IMR-90 (cell line): ENCODE measurements around the gene CYP20A1. TPM values are rescaled to one million over a fixed set of nuclear protein-coding genes. Genes with fewer than 3 reads are reported as not detected.
A peak's percentile ranks its signal among the peaks of the same experiment; 100 is the strongest.

Experiments
- ATAC-seq: fragments of 200-7000 bp; cut with Tn5 transposase; 2 replicates; pipeline ENCODE4 v1.9.1; 2020; ENCODE audit warnings: low read depth, mild to moderate bottlenecking, moderate library complexity
- Bru-seq: library from RNA; stranded (reverse); fragments of 400-500 nt; gene quantifications from one replicate; lab custom pipeline; 2021; lab: Mats Ljungman, UMichigan
- BruChase-seq, 2 experiments: library from RNA; stranded (reverse); fragments of 400-500 nt; gene quantifications; one replicate each; lab custom pipeline; 2021; lab: Mats Ljungman, UMichigan
- BruUV-seq: library from RNA; stranded (reverse); fragments of 400-500 nt; replicated peaks from 2 replicates; lab custom pipeline; 2021; lab: Mats Ljungman, UMichigan
- CTCF ChIA-PET: fragments of 300-600 bp; formaldehyde crosslinking; extraction: SDS; loops from one replicate; lab custom pipeline; 2021; ENCODE audit warnings: antibody characterized with exemption; lab: Yijun Ruan, JAX
- POLR2A ChIA-PET: fragments of 300-600 bp; sonication (Branson Sonifier 250); formaldehyde crosslinking; loops from one replicate; lab custom pipeline; 2022; ENCODE audit warnings: antibody characterized with exemption; ENCODE audit not compliant: unreplicated experiment; lab: Charles Lee
- DNase-seq: peaks from one replicate; pipeline ENCODE4 v3.0.0; 2013
- H2AFZ ChIP-seq: replicated peaks from 2 replicates; pipeline ENCODE3; 2013; ENCODE audit warnings: low read length, mild to moderate bottlenecking; ENCODE audit not compliant: poor library complexity
- H2AK5ac ChIP-seq: 2 replicates; pipeline ENCODE4 v1.6.1; 2013; ENCODE audit warnings: low read depth, low read length, inconsistent platforms
- H2AK9ac ChIP-seq: replicated peaks from 2 replicates; pipeline ENCODE3; 2013; ENCODE audit warnings: mild to moderate bottlenecking, low read depth, low read length, moderate library complexity; ENCODE audit not compliant: poor library complexity
- H2BK120ac ChIP-seq: 2 replicates; pipeline ENCODE4 v1.6.1; 2013; ENCODE audit warnings: low read depth, low read length, inconsistent platforms
- H2BK15ac ChIP-seq: 3 replicates; pipeline ENCODE4 v1.6.1; 2013; ENCODE audit warnings: low read depth, low read length, inconsistent platforms
- H2BK20ac ChIP-seq: 2 replicates; pipeline ENCODE4 v1.6.1; 2013; ENCODE audit warnings: low read depth, mild to moderate bottlenecking, inconsistent platforms, low read length, moderate library complexity
- H2BK5ac ChIP-seq: 2 replicates; pipeline ENCODE4 v1.6.1; 2013; ENCODE audit warnings: mild to moderate bottlenecking, low read depth, low read length, inconsistent platforms; ENCODE audit not compliant: poor library complexity, severe bottlenecking
- H3K14ac ChIP-seq: replicated peaks from 2 replicates; pipeline ENCODE4 v1.6.1; 2013; ENCODE audit warnings: low read depth, low read length, inconsistent platforms
- H3K18ac ChIP-seq: 2 replicates; pipeline ENCODE4 v1.6.1; 2013; ENCODE audit warnings: low read depth, low read length, control low read depth
- H3K23ac ChIP-seq: 2 replicates; pipeline ENCODE4 v1.6.1; 2013; ENCODE audit warnings: low read depth, low read length, inconsistent platforms
- H3K27ac ChIP-seq: 2 replicates; pipeline ENCODE4 v1.5.1; 2013; ENCODE audit warnings: mild to moderate bottlenecking, control low read depth, low read length; ENCODE audit not compliant: insufficient read depth
- H3K27me3 ChIP-seq: 2 replicates; pipeline ENCODE4 v1.6.1; 2013; ENCODE audit warnings: low read length; ENCODE audit not compliant: control insufficient read depth, insufficient read depth
- H3K36me3 ChIP-seq: 2 replicates; pipeline ENCODE4 v1.6.1; 2013; ENCODE audit warnings: low read length, mixed read lengths; ENCODE audit not compliant: control insufficient read depth, insufficient read depth
- H3K4ac ChIP-seq: 2 replicates; pipeline ENCODE4 v1.6.1; 2013; ENCODE audit warnings: low read depth, low read length, inconsistent platforms
- H3K4me1 ChIP-seq: 2 replicates; pipeline ENCODE4 v1.6.1; 2013; ENCODE audit warnings: low read length, mixed read lengths; ENCODE audit not compliant: control insufficient read depth, insufficient read depth
- H3K4me2 ChIP-seq: 2 replicates; pipeline ENCODE4 v1.6.1; 2013; ENCODE audit warnings: low read depth, mild to moderate bottlenecking, control low read depth, low read length, moderate library complexity
- H3K4me3 ChIP-seq: 2 replicates; pipeline ENCODE4 v1.5.1; 2013; ENCODE audit warnings: low read depth, mild to moderate bottlenecking, control low read depth, low read length, moderate library complexity; ENCODE audit not compliant: insufficient read depth
- H3K56ac ChIP-seq: 2 replicates; pipeline ENCODE4 v1.6.1; 2013; ENCODE audit warnings: low read length, inconsistent platforms; ENCODE audit not compliant: insufficient read depth; ENCODE audit errors: extremely low read depth
- H3K79me1 ChIP-seq, 2 experiments: 2 replicates each; pipeline ENCODE4 v1.6.1; 2013; ENCODE audit warnings: low read length in 2 of 2, inconsistent platforms in 1 of 2, low read depth in 1 of 2
- H3K9ac ChIP-seq: 2 replicates; pipeline ENCODE4 v1.6.1; 2013; ENCODE audit warnings: low read depth, low read length, control low read depth
- H3K9me1 ChIP-seq: 2 replicates; pipeline ENCODE4 v1.6.1; 2013; ENCODE audit warnings: low read length, inconsistent platforms; ENCODE audit not compliant: insufficient read depth
- H3K9me3 ChIP-seq: 2 replicates; pipeline ENCODE4 v1.6.1; 2013; ENCODE audit warnings: low read length; ENCODE audit not compliant: control insufficient read depth, insufficient read depth
- H4K20me1 ChIP-seq: 2 replicates; pipeline ENCODE4 v1.6.1; 2013; ENCODE audit warnings: low read length, inconsistent platforms; ENCODE audit not compliant: insufficient read depth
- H4K5ac ChIP-seq: 2 replicates; pipeline ENCODE4 v1.6.1; 2013; ENCODE audit warnings: mild to moderate bottlenecking, low read depth, low read length, control low read depth
- H4K8ac ChIP-seq, 2 experiments: 2 replicates each; pipeline ENCODE4 v1.6.1; 2013; ENCODE audit warnings: low read depth in 2 of 2, low read length in 2 of 2, control low read depth in 1 of 2, inconsistent platforms in 1 of 2
- H4K91ac ChIP-seq: 2 replicates; pipeline ENCODE4 v1.6.1; 2013; ENCODE audit warnings: low read depth, low read length, inconsistent platforms; ENCODE audit not compliant: insufficient read depth
- CHD1 ChIP-seq: IDR thresholded peaks from 2 replicates; pipeline ENCODE4 v1.6.1; 2012; ENCODE audit warnings: low read depth, low read length, improper control_type of control experiment
- CTCF ChIP-seq: conservative IDR thresholded peaks from 2 replicates; pipeline ENCODE4 v1.5.1; 2012; ENCODE audit warnings: mild to moderate bottlenecking, low read depth, low read length, improper control_type of control experiment
- ELK1 ChIP-seq: fragments of 150-350 bp; IDR thresholded peaks from 2 replicates; pipeline ENCODE4 v1.6.1; 2016; ENCODE audit warnings: low read depth, mild to moderate bottlenecking, low read length, moderate library complexity, borderline replicate concordance
- FOS ChIP-seq: fragments of 150-350 bp; IDR thresholded peaks from 2 replicates; pipeline ENCODE4 v1.6.1; 2016; ENCODE audit warnings: low read depth, low read length
- MAFK ChIP-seq: IDR thresholded peaks from 2 replicates; pipeline ENCODE4 v1.6.1; 2012; ENCODE audit warnings: low read depth, low read length, improper control_type of control experiment
- MAZ ChIP-seq: IDR thresholded peaks from 2 replicates; pipeline ENCODE4 v1.6.1; 2012; ENCODE audit warnings: low read depth, mild to moderate bottlenecking, low read length, improper control_type of control experiment, moderate library complexity, borderline replicate concordance
- POLR2A ChIP-seq: IDR thresholded peaks from 2 replicates; pipeline ENCODE4 v1.6.1; 2012; ENCODE audit warnings: mild to moderate bottlenecking, low read depth, low read length
- RFX5 ChIP-seq: IDR thresholded peaks from 2 replicates; pipeline ENCODE4 v1.8.0; 2012; ENCODE audit warnings: low read depth, mild to moderate bottlenecking, low read length, moderate library complexity
- USF2 ChIP-seq: fragments of 150-350 bp; IDR thresholded peaks from 2 replicates; pipeline ENCODE4 v1.6.1; 2017; ENCODE audit warnings: mild to moderate bottlenecking, antibody characterized with exemption, low read length, low read depth
- WGBS, 2 experiments: methylation state at CpG; one replicate each; pipeline versions ENCODE4 v1.1.5 to v1.1.7; 2013; ENCODE audit warnings: missing lambda C conversion rate in 2 of 2; ENCODE audit not compliant: insufficient read length in 1 of 2; ENCODE audit errors: extremely low coverage in 2 of 2; 5-methylcytosine and 5-hydroxymethylcytosine counted together
- dilution Hi-C: fragments of 300-500 bp; cut with HindIII; formaldehyde crosslinking; loops from one replicate; pipeline ENCODE4 v1.14.3; 2018; ENCODE audit warnings: low sequenced_read_pairs; ENCODE audit not compliant: unreplicated experiment
- in situ Hi-C: fragments of 300-500 bp; cut with MboI; formaldehyde crosslinking; loops from 3 replicates; pipeline ENCODE4 v1.14.3; 2019; ENCODE audit warnings: low sequenced_read_pairs, inconsistent platforms, mixed read lengths
- intact Hi-C: fragments of 100-400 bp; cut with micrococcal nuclease; formaldehyde crosslinking; loops from 2 replicates; pipeline ENCODE4 v1.10.0; 2022
- long read RNA-seq: library from polyadenylated mRNA; unstranded; transcript quantifications from one replicate; pipeline ENCODE4 v2.0.0, GENCODE V29; 2021; ENCODE audit not compliant: unreplicated experiment
- polyA plus RNA-seq, 3 experiments: library from polyadenylated mRNA; depleted of rRNA; stranded (reverse); fragments of >200 nt; gene quantifications; 2 replicates each; pipeline ENCODE4 v1.2.3, GENCODE V29; 2012; ENCODE audit warnings: low replicate concordance in 1 of 3
- total RNA-seq: library from RNA; depleted of rRNA; stranded (reverse); fragments of >200 nt; gene quantifications from 2 replicates; pipeline ENCODE4 v1.2.3, GENCODE V29; 2012; rRNA removed

Gene CYP20A1
- total RNA-seq: 16.8 and 26.9 TPM in 2 replicates
- 5.0 and 7.0 TPM in 2 replicates for polyA plus RNA-seq (2012; rRNA removed)
- polyA plus RNA-seq (2012; cell fraction: cytosol; rRNA removed): 2.1 and 3.6 TPM in 2 replicates
- polyA plus RNA-seq (2012; cell fraction: nucleus; rRNA removed; ENCODE audit: low replicate concordance): 1.6 and 6.2 TPM in 2 replicates
- percentile 76 among the genes with signal in this experiment for Bru-seq, nascent RNA
- percentile 89 among the genes with signal in this experiment for BruChase-seq, experiment 1, labeled RNA remaining after a 6-hour chase
- BruChase-seq, experiment 2, labeled RNA remaining after a 2-hour chase: percentile 71 among the genes with signal in this experiment
- long read RNA-seq, transcript CYP20A1-207 (11 exons, 1,359 nt): minor isoform, 10 of 41 reads
- long read RNA-seq, transcript CYP20A1-201 (13 exons, 1,949 nt): major isoform, 14 of 41 reads
- long read RNA-seq, partial matches to known transcripts: 1 of 41 reads
- long read RNA-seq, other reads (novel, unspliced or antisense): 13 of 41 reads

GRCh38 chr2:203238704-203239526 lies at the start of gene CYP20A1:
Gene CYP20A1 (plus strand): TSS chr2:203239018. CDS start chr2:203239063, 45 bp downstream.
- H2BK15ac ChIP-seq: no peak within 1 kb of the TSS; the same call in 2 of the 3 replicates
- peak within 1 kb of the TSS; percentile 64 for H3K4me3 ChIP-seq
- peak within 1 kb of the TSS; percentile 64 for H2AK5ac ChIP-seq
- DNase-seq: peak; percentile 94
- H3K23ac ChIP-seq: peak within 1 kb of the TSS; percentile 79
- H4K20me1 ChIP-seq: no peaks in the 10 kb centered on the region
- peak within 1 kb of the TSS; percentile 74 for H4K5ac ChIP-seq
- H4K8ac ChIP-seq: peak within 1 kb of the TSS; percentile 97 to 98
- no peak within 1 kb of the TSS; the same call in 1 of the 2 replicates for H2BK20ac ChIP-seq
- peak within 1 kb of the TSS; percentile 64 for H3K4me2 ChIP-seq
- H3K36me3 ChIP-seq: 0 out of 2 replicates have a peak, but pooled peaks cover 2% of the 10 kb centered on the region
- ChIA-PET CTCF (interaction anchor here (0.5 to 1.3 kb wide), 4 partner anchors 12 to 941 kb away, joined by 3 to 6 read pairs (median 4); no protein-coding TSS in a partner anchor), POLR2A (interaction anchor here (0.7 kb wide), 1 partner anchor 1889 kb away, joined by 11 read pairs; no protein-coding TSS in a partner anchor)
- intact Hi-C loops (loop anchor here (1.0 to 10.0 kb wide), 3 partner anchors 213 to 576 kb away; no protein-coding TSS in a partner anchor), dilution Hi-C loops (no loop called here), in situ Hi-C loops (loop anchor here (25.0 kb wide), 1 partner anchor 573 kb away; no protein-coding TSS in a partner anchor)
- H3K18ac ChIP-seq: peak within 1 kb of the TSS; percentile 68
- H3K79me1 ChIP-seq: peaks cover 26 to 47% of the 10 kb centered on the region in 2 experiments
- H2AK9ac ChIP-seq: peak within 1 kb of the TSS; percentile 94
- peak within 1 kb of the TSS; percentile 91 for H3K27ac ChIP-seq
- H3K4ac ChIP-seq: peak within 1 kb of the TSS; percentile 97
- peak within 1 kb of the TSS; percentile 87 for H2BK120ac ChIP-seq
- 0 out of 2 replicates have a peak, but pooled peaks cover 3% of the 10 kb centered on the region for H3K9me1 ChIP-seq
- no peaks in the 10 kb centered on the region for H3K27me3 ChIP-seq
- peak within 1 kb of the TSS; percentile 92 for H3K9ac ChIP-seq
- peaks cover 3% of the 10 kb centered on the region; the same call in 1 of the 2 replicates for H3K4me1 ChIP-seq
- H2BK5ac ChIP-seq: peak within 1 kb of the TSS; percentile 85
- 0% methylated on average over 24 of the region's 80 CpGs; no CpG with 5 or more reads in 1 of the 2 experiments for WGBS, 2 experiments
- peak within 1 kb of the TSS; percentile 89 for H3K14ac ChIP-seq
- peak; percentile 97 for ATAC-seq
- TSS peak; percentile 55 for BruUV-seq
- peak within 1 kb of the TSS; percentile 89 for H3K56ac ChIP-seq
- peak within 1 kb of the TSS; percentile 95 for H2AFZ ChIP-seq
- H4K91ac ChIP-seq: peak within 1 kb of the TSS; percentile 89
- H3K9me3 ChIP-seq: no peaks in the 10 kb centered on the region
- peak; percentile 84; the same call in 1 of the 2 replicates for TF ChIP-seq MAZ
- no peak for TF ChIP-seq FOS
- no peak for TF ChIP-seq ELK1
- peak; percentile 96 for TF ChIP-seq POLR2A
- TF ChIP-seq CTCF: peak; percentile 43
- TF ChIP-seq RFX5: no peak
- no peak for TF ChIP-seq CHD1
- TF ChIP-seq USF2: peak; percentile 96
- TF ChIP-seq MAFK: no peak; the same call in 1 of the 2 replicates
